Measurements from ENCODE around the gene CPSF6.

The CPSF6 gene

GRCh38 chr12:69291278-69291593 is 51.9 kb downstream of the CPSF6 start:
- Histone ChIP-seq H3K9ac (ENCODE audit: low read length) (no peak overlapping the region), H3K4me3 (ENCODE audit: low read length) (no peak overlapping the region), H3K79me2 (ENCODE audit: low read length) (no peaks in the 10 kb centered on the region), H3K27me3 (ENCODE audit: low read depth, low read length) (no peaks in the 10 kb centered on the region), H3K36me3 (replicated peaks; ENCODE audit: low read depth, low read length) (no peaks in the 10 kb centered on the region), H4K20me1 (ENCODE audit: insufficient read depth, low read length) (no peaks in the 10 kb centered on the region), H2AFZ (ENCODE audit: low read depth, low read length) (no peak overlapping the region), H3K9me3 (ENCODE audit: insufficient read depth, low read length) (no peaks in the 10 kb centered on the region), H3K27ac (ENCODE audit: low read length) (no peak overlapping the region), H3K4me2 (ENCODE audit: low read length) (peak overlapping the region; percentile 81; the same call in 1 of the 2 replicates), H3K4me1 (ENCODE audit: low read length) (peaks cover 4% of the 10 kb centered on the region)
- TF ChIP-seq CTCF (IDR thresholded peaks at IDR 0.05; ENCODE audit: low read depth, low read length) (no peak), EZH2phosphoT487 (IDR thresholded peaks at IDR 0.05; ENCODE audit: low read depth) (no peak)

- H3K9ac ChIP-seq (ENCODE audit: low read length), result no peak overlapping the region
- no peaks in the 10 kb centered on the region for H3K4me1 ChIP-seq (ENCODE audit: low read length)
- H4K20me1 ChIP-seq (ENCODE audit: insufficient read depth, low read length), result no peaks in the 10 kb centered on the region
- TF ChIP-seq CTCF (IDR thresholded peaks at IDR 0.05; ENCODE audit: low read depth, low read length) (no peak), EZH2phosphoT487 (IDR thresholded peaks at IDR 0.05; ENCODE audit: low read depth) (no peak)
- no peak overlapping the region for H3K27ac ChIP-seq (ENCODE audit: low read length)
- H3K9me3 ChIP-seq (ENCODE audit: insufficient read depth, low read length), result no peaks in the 10 kb centered on the region
- no peak overlapping the region for H3K4me2 ChIP-seq (ENCODE audit: low read length)
- no peaks in the 10 kb centered on the region for H3K27me3 ChIP-seq (ENCODE audit: low read depth, low read length)
- H3K79me2 ChIP-seq (ENCODE audit: low read length), result no peaks in the 10 kb centered on the region
- no peak overlapping the region for H2AFZ ChIP-seq (ENCODE audit: low read depth, low read length)
- H3K36me3 ChIP-seq (replicated peaks; ENCODE audit: low read depth, low read length), result no peaks in the 10 kb centered on the region
- H3K4me3 ChIP-seq (ENCODE audit: low read length), result no peak overlapping the region
Observed at GRCh38 chr12:69298133-69298532, 58.8 kb downstream of the CPSF6 start.

- no peak overlapping the region for H3K4me2 ChIP-seq (ENCODE audit: low read length)
- no peak overlapping the region for H3K9ac ChIP-seq (ENCODE audit: low read length)
- TF ChIP-seq EZH2phosphoT487 (IDR thresholded peaks at IDR 0.05; ENCODE audit: low read depth), result no peak
- no peak for TF ChIP-seq CTCF (IDR thresholded peaks at IDR 0.05; ENCODE audit: low read depth, low read length)
- no peak overlapping the region for H3K4me3 ChIP-seq (ENCODE audit: low read length)
- H3K36me3 ChIP-seq (replicated peaks; ENCODE audit: low read depth, low read length), result no peaks in the 10 kb centered on the region
- H3K79me2 ChIP-seq (ENCODE audit: low read length), result no peaks in the 10 kb centered on the region
- no peaks in the 10 kb centered on the region for H3K27me3 ChIP-seq (ENCODE audit: low read depth, low read length)
- H3K4me1 ChIP-seq (ENCODE audit: low read length), result no peaks in the 10 kb centered on the region
- no peaks in the 10 kb centered on the region for H4K20me1 ChIP-seq (ENCODE audit: insufficient read depth, low read length)
- H3K27ac ChIP-seq (ENCODE audit: low read length), result no peak overlapping the region
- H2AFZ ChIP-seq (ENCODE audit: low read depth, low read length), result no peak overlapping the region
- H3K9me3 ChIP-seq (ENCODE audit: insufficient read depth, low read length), result no peaks in the 10 kb centered on the region
Observed at GRCh38 chr12:69298947-69299346, 59.6 kb downstream of the CPSF6 start.

GRCh38 chr12:69304284-69304683 is 64.9 kb downstream of the CPSF6 start:
- Histone ChIP-seq H3K27me3 (ENCODE audit: low read depth, low read length) (no peaks in the 10 kb centered on the region), H3K9ac (ENCODE audit: low read length) (no peak overlapping the region), H3K9me3 (ENCODE audit: insufficient read depth, low read length) (no peaks in the 10 kb centered on the region), H4K20me1 (ENCODE audit: insufficient read depth, low read length) (no peaks in the 10 kb centered on the region), H2AFZ (ENCODE audit: low read depth, low read length) (no peak overlapping the region), H3K36me3 (replicated peaks; ENCODE audit: low read depth, low read length) (no peaks in the 10 kb centered on the region), H3K4me3 (ENCODE audit: low read length) (no peak overlapping the region), H3K4me1 (ENCODE audit: low read length) (no peaks in the 10 kb centered on the region), H3K27ac (ENCODE audit: low read length) (no peak overlapping the region), H3K4me2 (ENCODE audit: low read length) (no peak overlapping the region), H3K79me2 (ENCODE audit: low read length) (no peaks in the 10 kb centered on the region)
- TF ChIP-seq CTCF (IDR thresholded peaks at IDR 0.05; ENCODE audit: low read depth, low read length) (no peak), EZH2phosphoT487 (IDR thresholded peaks at IDR 0.05; ENCODE audit: low read depth) (no peak)
